GM19025 (cell line): ENCODE results near the gene LETM1.

Experiments
- ATAC-seq: cut with Tn5 transposase; IDR thresholded peaks from one replicate; pipeline ENCODE4 v1.9.1; 2021; ENCODE audit warnings: mild to moderate bottlenecking, low read depth, moderate library complexity; ENCODE audit not compliant: unreplicated experiment

Gene LETM1

DNA sequence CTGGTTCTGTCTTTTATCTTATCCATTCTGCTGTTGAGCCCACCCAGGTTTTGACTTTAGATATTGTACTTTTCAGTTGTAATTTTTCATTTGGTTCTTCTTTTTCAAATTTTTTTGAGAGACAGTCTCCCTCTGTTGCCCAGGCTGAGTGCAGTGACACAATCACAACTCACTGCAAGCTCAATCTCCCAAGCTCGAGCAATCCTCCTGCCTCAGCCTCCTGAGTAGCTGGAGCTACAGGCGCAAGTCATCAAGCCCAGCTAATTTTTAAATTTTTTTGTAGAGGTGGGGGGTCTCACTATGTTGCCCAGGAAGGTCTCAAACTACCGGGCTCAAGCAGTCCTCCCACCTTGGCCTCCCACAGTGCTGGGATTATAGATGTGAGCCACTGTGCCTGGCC, 25.7 kb downstream of the LETM1 start:
- ATAC-seq = no peak

DNA sequence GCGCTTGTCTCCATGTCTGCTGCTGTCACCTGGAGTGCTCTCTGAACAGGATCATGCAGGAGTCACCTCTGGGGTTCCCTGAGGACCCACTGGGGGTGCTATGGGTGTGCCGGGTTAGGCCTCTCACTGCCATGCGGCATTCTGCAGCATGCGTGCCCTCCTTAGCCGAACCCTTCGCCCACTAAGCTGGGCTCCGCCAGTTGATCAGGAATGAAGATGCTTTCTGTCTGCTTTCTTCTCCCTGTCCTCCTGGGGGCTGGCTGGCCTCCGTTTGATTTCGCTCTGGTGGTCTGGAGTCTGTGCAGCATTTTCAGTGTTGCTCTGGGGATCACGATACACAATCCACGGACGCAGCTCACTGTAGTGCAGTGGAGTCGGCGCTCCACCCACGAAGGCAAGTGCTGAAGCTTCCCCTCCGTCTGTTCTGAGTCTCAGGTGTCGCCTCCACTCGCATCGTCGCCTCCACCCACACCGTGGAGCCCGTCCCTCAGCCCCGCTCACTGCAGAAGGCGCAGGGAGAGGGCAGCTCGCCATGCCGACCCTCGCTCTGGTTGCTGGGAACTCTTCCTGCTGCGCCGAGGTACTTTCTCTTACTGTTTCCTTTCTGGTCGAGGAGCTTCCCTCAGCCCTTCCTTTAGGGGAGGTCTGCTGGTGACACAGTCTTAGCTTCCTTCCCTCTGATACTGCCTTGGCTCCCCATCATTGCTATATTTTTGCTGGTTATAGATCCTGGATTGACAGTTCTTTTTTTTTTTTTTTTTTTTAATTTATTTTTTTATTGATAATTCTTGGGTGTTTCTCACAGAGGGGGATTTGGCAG, 29.2 kb downstream of the LETM1 start:
- no peak for ATAC-seq

DNA sequence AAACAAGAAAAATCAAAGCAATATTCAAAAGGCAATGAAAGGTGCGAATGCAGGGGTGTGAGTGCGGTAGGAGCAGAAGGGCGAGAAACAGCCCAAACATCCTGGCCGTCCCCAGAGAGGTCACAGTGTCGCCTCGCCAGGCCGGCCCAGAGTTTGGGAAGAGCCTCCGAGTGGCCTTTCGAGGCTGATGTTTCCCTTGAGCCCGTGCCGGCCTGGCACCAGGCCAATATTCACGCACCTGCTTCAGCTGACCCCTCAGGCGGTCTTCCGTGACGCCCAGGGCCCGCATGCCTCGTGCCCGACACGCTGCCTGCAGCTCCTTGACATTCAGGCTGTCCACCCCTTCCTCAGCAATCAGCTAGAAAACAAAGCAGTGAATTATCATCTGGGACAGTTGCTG, 30.6 kb downstream of the LETM1 start:
- ATAC-seq = no peak

DNA sequence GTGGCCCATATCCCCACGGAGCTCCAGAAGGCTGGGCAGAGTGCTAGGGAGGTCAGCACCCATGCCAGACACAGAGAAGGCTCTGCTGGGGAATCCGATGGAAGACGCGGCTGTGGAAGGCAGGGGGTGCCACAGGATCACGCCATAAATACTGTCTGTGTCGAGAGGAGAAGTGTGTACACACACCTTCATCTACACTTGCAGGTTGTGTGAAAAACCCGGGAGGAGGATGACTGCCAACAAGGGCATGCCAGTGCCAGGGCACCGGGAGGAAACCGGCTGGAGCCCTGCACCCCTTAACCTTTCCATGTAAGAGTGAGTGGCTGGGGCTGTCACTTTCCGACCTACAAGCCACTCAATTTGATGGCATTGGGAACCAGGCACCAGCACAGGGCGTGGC, 31.2 kb downstream of the LETM1 start:
- no peak for ATAC-seq

DNA sequence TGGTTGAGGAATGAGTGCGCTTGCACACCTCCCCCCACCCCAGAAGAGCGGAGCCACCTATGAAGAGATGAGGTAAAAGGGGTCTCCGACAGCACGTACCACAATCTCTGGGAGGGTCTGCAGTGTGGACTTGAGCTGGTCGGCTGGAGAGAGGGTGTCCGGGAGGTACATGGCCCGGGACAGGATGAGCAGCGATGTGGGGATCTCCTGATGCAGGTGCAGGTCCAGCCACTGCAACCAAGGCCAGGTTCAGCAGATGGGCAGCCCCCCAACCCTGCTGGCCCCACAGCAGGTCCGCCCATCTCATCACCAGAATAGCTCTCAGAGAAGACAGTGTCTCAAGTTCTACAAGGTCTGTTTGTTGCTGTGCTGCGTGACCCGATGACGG, 32.4 kb downstream of the LETM1 start:
- no peak for ATAC-seq

DNA sequence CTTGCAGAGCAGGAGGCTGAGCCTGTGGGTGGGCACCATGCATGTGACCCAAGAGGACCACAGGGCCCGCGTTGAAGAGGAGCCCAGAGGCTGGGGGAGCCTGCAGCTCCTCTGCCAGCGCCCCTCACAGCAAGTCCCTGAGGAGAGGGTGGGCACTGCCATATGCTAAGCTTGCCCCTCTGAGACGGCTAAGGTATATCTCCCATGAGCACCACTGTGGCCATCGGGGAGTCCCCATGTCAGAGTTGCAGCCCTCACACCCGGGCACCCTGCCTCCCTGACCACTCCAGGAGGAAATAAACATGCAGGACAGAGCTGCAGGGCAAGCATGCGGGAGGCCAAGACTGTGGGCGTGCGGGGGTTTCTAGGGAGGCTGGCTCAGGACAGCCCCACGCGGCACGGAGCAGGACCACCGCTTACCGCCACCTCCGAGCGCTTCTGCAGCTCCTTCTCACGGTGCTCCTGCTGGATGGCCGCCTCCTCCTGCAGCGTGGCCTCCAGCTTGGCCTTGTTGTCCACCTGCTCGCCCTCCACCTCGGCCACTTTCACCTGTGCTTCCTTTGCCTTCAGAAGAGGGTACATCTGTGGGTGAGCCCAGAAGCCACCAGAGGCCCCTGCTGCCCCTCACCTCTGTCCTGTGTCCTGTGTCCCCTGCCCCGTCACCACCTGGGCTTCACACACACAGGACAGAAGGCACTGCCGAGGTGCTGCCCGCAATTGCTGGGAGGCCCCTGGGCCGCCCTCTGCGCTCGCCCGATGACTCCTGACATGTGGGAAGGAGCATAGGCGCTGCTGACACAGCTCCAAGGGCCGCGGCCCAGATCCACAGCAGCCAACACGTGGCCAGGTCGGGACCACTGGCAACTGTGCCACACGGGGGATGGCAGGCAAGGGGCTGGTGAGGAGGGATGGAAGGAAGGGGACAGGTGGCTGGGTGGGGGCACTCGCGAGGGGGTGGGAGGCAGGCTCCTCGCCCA, 33.1 kb downstream of the LETM1 start:
- no peak for ATAC-seq

DNA sequence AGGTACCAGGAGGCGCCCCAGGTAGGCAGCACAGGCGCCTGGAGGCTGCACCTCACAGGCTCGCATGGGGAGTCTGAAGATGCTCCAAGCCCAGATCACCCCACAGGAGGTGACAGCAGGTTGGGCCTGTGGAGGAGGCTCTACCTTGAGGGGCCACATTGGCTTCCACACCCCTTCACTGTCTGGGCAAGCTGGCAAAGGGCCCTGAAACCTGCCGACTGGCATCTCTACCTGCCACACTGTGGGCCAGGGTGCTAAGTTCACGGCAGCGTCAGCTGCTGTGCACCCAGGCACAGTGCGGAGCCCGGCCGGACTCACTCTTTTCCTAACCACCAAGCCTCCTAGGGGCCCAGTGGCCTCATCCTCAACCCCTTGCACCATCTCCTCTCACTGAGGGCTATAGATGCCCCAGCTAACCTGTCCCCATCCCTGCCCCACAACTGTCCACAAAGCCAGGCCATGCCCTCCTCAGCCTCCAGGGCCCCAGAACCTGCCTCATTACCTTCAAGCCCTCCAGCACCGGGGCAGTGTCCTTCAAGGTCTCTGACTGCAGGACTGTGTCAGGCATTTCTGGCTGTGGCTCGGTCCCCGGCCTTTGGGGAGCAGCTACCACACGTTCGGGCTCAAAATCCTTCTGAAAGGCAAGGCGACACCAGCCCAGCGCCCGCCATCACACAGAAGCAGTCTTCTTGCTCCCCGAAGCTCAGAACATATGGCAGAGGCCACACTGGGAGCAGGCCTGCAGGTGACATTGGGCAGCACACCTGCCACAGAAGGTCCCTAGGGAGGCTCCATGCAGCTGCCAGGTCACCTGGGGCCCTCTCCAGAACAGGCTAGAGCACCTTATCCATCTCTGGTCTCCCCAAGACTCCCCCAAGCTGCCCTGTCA, 34.0 kb downstream of the LETM1 start:
- no peak for ATAC-seq

DNA sequence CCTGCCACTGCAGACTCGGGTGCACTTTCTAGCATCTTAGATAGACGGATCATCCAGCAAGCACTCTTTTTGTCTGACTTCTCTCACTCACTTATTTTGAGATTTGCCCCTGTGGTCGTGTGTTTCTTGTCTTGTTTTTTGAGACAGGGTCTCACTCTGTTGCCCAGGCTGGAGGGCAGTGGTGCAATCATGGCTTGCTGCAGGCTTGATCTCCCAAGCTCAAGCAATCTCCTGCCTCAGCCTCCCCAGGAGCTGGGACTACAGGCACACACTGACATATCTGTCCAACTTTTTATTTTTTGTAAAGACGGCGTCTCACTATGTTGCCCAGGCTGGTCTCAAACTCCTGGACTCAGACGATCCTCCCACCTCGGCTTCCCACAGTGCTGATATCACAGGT, 36.1 kb downstream of the LETM1 start:
- ATAC-seq = no peak

DNA sequence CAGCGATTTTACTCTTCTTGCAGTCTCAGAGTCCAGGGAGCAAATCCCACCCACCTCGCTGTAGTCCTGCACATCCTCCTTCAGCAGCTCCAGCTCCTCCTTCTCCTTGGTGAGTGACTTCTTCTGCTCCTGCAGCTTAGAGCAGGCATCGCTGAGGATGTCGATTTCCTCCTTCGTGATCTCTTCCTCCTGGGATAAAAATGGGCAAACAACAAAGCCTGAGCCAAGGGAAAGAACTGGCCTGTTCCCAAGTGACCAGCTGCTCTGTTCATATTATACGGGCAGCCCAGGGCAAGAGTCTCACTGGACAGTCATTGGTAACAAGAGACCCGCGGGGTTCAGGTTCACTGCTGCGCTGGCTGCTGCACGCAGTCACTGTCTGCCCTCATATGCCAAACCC, 36.7 kb downstream of the LETM1 start:
- ATAC-seq = no peak

DNA sequence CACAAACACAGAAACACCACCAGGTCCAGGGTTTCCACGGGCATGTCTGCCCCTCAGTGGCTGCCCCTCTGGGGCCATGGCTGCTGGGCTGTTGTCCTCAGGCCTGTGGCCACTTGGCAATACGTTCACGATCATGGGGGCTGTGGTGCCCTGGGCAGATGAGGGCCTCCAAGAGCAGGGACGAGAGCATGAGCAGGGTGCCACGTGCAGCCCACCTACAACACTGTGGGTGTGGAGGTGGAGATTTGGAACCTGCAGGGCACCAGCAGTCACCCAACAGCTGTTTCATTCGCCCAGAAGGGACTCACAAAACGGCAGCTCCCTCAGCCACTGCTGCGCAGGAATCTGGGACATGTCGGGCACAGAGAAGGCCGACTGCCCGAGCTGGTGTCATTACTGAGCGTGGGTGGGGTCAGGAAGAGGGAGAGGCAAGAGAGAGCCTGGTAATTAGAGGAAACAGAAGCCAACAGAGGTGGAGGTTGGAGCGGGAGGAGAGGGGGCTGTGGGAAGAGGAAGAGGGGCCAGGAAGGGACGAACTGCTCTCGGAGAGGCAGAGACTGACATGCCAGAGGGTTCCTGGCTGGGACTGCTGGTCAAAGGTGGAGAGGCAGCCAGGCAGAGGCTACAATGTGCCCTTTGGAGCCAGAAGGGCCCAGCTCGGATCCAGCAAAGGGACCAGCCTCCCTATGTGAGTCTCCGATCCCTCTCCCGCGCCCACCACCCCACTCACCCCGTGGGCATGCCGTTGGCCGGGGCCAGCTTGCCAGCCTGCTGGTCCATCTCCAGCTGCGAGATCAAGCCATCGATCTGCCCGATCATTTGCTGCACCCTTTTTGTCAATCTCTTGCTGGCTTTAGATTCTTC, 39.7 kb downstream of the LETM1 start:
- no peak for ATAC-seq

DNA sequence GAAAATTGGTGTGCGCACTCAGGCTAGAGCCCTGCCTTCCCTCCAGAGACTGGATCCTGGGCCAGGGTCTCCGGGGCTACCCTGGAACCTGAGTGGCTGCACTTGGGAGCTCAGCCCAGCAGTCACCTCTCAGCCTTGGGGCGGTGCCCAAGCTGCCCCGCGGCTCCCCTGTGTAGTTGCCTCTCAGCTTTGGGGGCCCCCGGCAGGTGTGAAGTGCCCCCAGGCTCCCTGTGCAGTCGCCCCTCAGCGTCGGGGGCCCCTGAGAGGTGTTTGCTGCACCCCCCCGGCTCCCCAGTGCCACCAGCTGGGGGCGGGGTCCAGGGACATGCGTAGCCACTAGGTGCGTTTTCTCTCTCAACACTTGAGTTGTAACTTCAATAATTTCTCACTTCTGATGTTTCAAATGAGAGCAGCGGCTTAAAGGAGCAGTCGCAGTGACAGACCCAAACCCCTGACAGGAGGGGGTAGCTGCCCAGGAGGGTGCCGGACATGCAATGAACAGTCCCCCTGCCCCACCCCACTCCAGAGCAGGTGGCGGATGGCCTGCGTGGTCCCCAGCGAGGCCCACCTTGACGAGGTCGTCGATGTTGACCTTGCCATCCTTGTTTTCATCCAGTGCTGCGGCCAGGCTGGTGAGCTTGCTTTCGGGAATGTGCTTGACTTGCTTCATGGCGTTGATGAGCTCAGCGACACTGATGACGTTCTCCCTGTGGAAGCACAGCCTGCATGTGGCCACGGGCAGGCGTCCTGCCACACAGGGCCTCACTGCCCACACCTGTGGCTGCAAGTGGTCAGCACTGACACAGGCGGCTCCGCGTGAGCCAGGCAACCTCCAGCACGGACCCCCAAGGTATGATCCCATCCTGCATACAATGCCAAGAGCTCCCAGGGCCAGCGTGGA, 40.6 kb downstream of the LETM1 start:
- ATAC-seq = no peak

DNA sequence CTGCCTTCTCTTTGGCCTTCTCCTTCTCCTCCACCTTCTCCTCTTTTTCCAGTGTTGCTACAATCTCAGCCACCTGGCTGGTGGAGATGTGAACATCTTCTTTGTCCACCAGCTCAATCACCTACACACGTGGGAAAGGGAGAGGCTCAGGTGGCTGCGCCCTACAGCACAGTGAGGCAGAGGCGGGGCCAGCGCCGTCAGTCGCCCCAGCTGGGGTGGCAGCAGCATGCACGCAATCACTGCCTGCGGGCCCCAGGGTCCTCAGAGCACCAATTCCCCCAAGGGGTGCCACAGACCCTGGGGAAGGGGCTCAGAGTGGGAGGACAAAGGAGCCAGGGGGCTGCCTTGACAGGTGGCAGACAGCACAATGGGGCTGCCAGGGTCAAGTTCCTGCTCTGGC, 41.5 kb downstream of the LETM1 start:
- no peak for ATAC-seq

DNA sequence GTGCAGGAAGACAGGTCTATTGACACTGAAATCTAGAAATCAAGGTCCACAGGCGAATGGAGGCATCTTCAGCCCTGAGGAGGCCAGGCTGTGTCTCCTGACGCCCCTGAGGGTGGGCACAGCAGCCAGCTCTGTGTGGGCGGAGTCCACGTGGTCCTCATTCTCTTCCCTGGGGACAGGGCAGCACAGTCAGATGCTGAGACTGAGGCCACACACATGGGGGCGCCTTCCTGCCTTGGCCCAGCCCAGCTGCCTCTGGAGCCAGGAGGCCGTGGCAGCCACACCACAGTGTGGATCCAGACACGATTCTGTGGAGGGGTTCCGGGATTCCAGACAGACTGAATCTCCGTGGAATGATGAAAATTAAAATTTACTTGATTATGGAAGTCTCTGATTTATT, 42.0 kb downstream of the LETM1 start:
- no peak for ATAC-seq

DNA sequence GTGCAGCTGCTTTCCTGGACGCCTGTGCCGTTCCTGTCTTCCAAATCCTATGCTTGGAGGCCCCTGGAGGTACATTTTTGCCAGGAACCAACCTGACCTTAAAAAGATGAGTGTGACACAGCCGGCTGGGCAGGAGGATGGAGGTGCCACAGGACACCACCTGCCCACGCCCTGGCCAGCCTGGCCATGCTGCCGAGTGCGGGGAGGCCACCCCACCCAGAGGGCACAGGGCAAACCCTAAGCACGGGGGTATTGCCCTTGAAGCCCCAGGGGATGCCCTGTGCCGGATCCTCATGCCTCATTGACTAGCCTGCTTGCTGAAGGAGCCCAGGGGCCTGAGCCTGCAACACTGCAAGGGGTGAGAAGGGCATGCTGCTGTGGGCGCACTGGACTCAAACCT, 42.7 kb downstream of the LETM1 start:
- no peak for ATAC-seq

DNA sequence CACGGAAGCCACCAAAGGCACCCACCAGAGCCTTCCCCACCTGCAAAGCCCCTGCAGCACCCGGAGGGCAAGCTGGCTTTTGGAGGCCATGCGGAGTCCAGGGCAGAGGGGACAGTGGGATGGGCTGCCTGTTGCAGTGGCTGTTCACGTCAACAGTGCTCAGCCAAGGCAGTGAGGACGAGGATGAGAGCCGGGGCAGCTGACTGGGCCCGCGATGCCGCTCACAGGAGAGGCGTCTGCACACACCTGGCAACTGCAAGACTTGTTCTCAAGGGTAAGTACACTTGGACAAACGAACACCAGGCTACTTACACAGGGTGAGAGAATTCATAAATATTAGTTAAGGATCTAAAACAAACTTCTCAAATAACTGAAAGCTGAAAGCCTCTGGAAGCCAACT, 43.2 kb downstream of the LETM1 start:
- ATAC-seq = no peak

DNA sequence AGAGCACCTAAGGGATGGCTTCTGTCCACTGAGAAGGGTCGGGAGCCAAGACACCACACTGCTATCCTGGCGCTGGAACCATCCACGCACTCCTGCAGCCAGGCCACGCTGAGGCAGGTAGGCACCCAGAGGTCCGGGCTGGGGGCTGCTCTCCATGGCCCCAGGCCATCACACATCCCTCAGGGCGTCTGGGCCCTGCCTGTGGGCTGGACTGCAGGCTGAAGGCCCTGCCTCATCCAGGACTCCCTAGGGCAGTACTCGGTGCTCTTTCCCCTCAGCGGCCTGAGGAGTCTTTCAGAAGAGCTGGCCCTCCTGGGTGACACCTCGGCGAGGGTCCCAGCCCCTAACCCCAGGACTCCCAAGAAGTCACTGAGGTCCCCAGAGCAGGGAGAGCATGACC, 45.2 kb downstream of the LETM1 start:
- ATAC-seq = no peak

DNA sequence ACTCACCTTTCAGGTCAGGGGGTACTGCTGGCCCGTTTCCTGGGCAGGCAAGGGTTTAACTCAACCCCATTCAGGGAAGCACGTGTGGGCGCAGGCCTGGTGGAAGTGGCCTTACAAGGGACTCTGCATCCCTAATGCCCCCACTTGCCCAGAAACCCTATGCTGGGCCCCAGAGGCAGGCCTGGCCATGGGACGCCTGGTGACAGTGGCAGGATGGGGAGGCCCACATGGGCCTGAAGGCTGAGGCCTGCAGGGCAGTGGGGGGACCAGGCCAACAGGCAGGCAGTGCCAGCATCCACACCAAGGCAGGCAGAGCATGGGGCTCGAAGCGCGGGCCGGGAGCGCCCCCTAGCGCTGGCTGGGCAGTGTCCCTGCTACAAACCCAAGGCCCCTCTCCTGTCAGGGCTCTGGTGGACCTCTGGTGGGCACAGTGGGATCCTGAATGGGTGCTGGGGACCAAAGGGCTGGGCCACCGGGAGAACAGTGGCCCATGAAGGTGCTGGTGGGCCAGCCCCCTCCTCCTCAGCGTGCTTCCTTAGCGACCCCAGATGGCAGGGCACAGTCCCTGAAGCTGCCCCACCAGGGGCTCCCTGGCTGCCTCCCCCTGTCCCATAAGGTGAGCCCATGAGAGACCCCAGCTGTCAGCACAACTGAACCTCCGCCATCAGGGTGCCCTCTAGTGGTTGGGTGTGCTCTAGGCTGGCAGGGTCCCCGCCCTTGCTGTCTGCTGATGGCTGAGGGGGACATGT, 46.0 kb downstream of the LETM1 start:
- no peak for ATAC-seq
